ENCODE data around the gene MANBA. TPM values are rescaled to one million over a fixed set of nuclear protein-coding genes. Genes with fewer than 3 reads are reported as not detected.
"Not testable (repeated sequence)": the region's sequence is repeated elsewhere in the genome, so short reads cannot be mapped to it uniquely, and the experiment has no call there.

Gene MANBA
- total RNA-seq, 1 donor from 2014 or later, result 48.9 TPM

DNA sequence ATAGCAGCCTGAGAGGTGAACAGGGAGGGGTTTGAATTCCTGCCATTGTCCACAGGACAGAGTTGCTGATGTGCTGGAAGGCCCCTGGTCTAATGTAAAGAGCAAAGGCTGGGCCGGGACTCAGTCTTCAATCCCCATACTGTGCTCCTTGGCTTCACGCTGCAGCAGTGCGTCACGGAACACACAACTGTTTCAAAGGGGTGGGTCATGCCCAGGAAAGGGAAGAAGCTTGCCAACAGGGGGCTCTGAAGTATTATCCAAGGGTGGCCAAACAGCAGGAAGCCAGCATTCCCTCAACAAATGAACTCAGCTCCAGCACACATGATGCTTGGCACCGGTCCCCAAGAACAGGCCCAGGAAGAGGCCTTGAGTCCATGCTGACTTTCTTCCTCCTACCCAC is 137.1 kb downstream of the MANBA start:
- no peaks in the 10 kb centered on the region for H3K36me3 Mint-ChIP-seq (ENCODE audit: insufficient read depth)
- no peak overlapping the region for H3K27ac Mint-ChIP-seq
- H3K4me3 Mint-ChIP-seq (ENCODE audit: low read depth), result no peak overlapping the region
- TF ChIP-seq, protein P1, sequence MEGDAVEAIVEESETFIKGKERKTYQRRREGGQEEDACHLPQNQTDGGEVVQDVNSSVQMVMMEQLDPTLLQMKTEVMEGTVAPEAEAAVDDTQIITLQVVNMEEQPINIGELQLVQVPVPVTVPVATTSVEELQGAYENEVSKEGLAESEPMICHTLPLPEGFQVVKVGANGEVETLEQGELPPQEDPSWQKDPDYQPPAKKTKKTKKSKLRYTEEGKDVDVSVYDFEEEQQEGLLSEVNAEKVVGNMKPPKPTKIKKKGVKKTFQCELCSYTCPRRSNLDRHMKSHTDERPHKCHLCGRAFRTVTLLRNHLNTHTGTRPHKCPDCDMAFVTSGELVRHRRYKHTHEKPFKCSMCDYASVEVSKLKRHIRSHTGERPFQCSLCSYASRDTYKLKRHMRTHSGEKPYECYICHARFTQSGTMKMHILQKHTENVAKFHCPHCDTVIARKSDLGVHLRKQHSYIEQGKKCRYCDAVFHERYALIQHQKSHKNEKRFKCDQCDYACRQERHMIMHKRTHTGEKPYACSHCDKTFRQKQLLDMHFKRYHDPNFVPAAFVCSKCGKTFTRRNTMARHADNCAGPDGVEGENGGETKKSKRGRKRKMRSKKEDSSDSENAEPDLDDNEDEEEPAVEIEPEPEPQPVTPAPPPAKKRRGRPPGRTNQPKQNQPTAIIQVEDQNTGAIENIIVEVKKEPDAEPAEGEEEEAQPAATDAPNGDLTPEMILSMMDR (IDR thresholded peaks at IDR 0.05; ENCODE audit: unreplicated experiment), result peak; percentile 41
- H3K9me3 Mint-ChIP-seq (ENCODE audit: low read depth), result no peaks in the 10 kb centered on the region
- no peaks in the 10 kb centered on the region for H3K27me3 Mint-ChIP-seq
- peaks cover 18% of the 10 kb centered on the region for H3K4me1 Mint-ChIP-seq (ENCODE audit: low read depth)
- no peak for DNase-seq (ENCODE audit: low spot score, unreplicated experiment)

GRCh38 chr4:102620697-102621497 is 139.9 kb downstream of the MANBA start:
- Mint-ChIP-seq H3K27ac (peak overlapping the region; percentile 95), H3K4me3 (ENCODE audit: low read depth) (peak overlapping the region; percentile 46), H3K27me3 (no peaks in the 10 kb centered on the region), H3K36me3 (ENCODE audit: insufficient read depth) (no peaks in the 10 kb centered on the region), H3K4me1 (ENCODE audit: low read depth) (peaks cover 13% of the 10 kb centered on the region), H3K9me3 (ENCODE audit: low read depth) (no peaks in the 10 kb centered on the region)
- DNase-seq (ENCODE audit: low spot score, unreplicated experiment), result peak; percentile 13
- TF ChIP-seq, protein P1 (IDR thresholded peaks at IDR 0.05; ENCODE audit: unreplicated experiment), result peak; percentile 61

DNA sequence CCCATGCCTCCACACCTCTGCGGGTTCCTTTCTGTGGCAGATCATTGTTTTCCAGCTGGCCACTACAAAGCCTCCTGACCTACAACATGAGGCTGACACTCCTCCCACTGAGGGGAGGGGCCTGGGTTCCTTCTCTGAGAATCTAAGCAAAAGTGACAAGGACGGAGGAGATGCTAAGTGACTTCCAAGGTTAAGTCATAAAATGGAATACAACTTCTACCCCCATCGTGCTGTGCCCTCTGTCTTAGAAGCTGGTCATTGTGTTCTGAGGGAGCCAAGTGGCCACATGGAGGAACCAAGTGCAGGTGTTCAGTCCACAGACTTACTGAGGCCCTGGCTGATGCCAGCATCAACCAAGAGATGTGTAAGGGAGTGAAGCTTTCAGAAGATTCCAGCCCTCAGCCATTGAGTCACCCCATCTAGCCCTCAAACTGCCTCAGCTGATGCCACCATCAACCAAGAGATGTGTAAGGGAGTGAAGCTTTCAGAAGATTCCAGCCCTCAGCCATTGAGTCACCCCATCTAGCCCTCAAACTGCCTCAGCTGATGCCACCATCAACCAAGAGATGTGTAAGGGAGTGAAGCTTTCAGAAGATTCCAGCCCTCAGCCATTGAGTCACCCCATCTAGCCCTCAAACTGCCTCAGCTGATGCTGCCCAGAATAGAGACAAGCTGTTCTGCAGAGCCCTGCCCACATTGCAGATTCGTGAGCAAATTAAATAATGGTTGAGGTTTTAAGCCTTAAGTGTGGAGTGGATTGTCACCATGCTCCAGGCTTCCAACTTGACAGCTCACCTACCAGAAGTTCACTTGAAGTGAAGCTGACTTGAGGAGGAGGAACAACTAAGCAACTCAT is 140.8 kb downstream of the MANBA start:
- not testable (repeated sequence) for DNase-seq (ENCODE audit: low spot score, unreplicated experiment); H3K36me3 Mint-ChIP-seq (ENCODE audit: insufficient read depth); H3K9me3 Mint-ChIP-seq (ENCODE audit: low read depth); H3K27me3 Mint-ChIP-seq
- peak overlapping the region; percentile 46 for H3K4me3 Mint-ChIP-seq (ENCODE audit: low read depth)
- peak overlapping the region; percentile 95 for H3K27ac Mint-ChIP-seq
- H3K4me1 Mint-ChIP-seq (ENCODE audit: low read depth), result peaks cover 13% of the 10 kb centered on the region

DNA sequence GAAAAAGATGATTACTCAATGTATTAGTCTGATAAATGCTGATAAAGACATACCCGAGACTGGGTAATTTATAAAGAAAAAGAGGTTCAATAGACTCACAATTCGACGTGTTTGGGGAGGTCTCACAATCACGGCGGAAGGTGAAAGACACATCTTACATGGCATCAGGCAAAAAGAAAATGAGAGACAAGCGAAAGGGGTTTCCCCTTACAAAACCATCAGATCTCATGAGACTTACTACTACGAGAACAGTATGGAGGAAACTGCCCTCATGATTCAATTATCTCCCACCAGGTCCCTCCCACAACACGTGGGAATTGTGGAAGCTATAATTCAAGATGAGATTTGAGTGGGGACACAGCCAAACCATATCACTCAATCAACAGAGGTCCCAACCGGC is 141.7 kb downstream of the MANBA start:
- H3K27ac Mint-ChIP-seq; H3K9me3 Mint-ChIP-seq (ENCODE audit: low read depth): not testable (repeated sequence)

DNA sequence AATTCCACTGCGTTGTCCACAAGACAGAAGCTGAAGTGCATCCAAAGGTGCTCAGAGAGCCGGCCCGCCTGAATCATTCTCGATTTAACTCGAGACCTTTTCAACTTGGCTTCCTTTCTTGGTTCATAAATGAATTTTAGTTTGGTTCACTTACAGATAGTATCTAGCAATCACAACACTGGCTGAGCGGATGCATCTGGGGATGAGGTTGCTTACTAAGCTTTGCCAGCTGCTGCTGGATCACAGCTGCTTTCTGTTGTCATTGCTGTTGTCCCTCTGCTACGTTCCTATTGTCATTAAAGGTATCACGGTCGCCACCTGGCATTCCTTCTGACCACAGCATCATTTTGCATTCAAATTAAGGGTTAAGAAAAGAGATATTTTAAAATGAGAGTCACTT is 144.1 kb downstream of the MANBA start:
- Mint-ChIP-seq H3K4me1 (ENCODE audit: low read depth) (peaks cover 11% of the 10 kb centered on the region), H3K9me3 (ENCODE audit: low read depth) (no peaks in the 10 kb centered on the region), H3K4me3 (ENCODE audit: low read depth) (no peak overlapping the region), H3K36me3 (ENCODE audit: insufficient read depth) (peaks cover 19% of the 10 kb centered on the region), H3K27ac (no peak overlapping the region), H3K27me3 (no peaks in the 10 kb centered on the region)
- DNase-seq (ENCODE audit: low spot score, unreplicated experiment), result no peak
- TF ChIP-seq, protein P1 (IDR thresholded peaks at IDR 0.05; ENCODE audit: unreplicated experiment), result no peak

More for the DNA sequence above, 141.7 kb downstream of the MANBA start:
- peaks cover 12% of the 10 kb centered on the region for H3K36me3 Mint-ChIP-seq (ENCODE audit: insufficient read depth)
- not testable (repeated sequence) for DNase-seq (ENCODE audit: low spot score, unreplicated experiment); H3K4me3 Mint-ChIP-seq (ENCODE audit: low read depth); H3K27me3 Mint-ChIP-seq
- peaks cover 13% of the 10 kb centered on the region for H3K4me1 Mint-ChIP-seq (ENCODE audit: low read depth)

DNA sequence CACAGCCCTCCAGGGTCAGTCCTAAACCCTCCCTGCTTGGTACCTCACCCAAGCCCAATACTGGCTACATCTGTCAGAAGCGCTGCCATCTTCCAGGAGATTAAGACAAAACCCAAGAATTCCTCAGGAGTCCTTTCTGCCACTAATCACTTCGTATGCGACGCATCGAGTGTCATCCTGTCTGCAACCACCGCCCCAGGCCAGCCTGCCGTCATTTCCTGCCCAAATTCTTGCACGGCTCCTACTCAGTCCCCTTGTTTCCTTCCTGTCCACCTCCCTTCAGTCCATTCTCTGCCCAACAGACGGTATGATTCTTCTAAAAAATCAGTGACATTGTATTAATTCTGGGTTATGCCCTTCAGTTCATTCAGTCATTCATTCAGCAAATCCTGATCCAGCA is 146.0 kb downstream of the MANBA start:
- Mint-ChIP-seq H3K4me1 (ENCODE audit: low read depth) (no peaks in the 10 kb centered on the region), H3K27me3 (no peaks in the 10 kb centered on the region), H3K27ac (no peak overlapping the region), H3K4me3 (ENCODE audit: low read depth) (no peak overlapping the region), H3K9me3 (ENCODE audit: low read depth) (no peaks in the 10 kb centered on the region), H3K36me3 (ENCODE audit: insufficient read depth) (peaks cover 26% of the 10 kb centered on the region)
- TF ChIP-seq, protein P1 (IDR thresholded peaks at IDR 0.05; ENCODE audit: unreplicated experiment), result no peak
- no peak for DNase-seq (ENCODE audit: low spot score, unreplicated experiment)
